Hepatocyte (in vitro differentiated cells): ENCODE data around the gene OBP2A. TPM values are rescaled to one million over a fixed set of nuclear protein-coding genes. Genes with fewer than 3 reads are reported as not detected.

Source experiments
- DNase-seq: peaks from one replicate; pipeline ENCODE4 v3.0.0-alpha.2; 2016; ENCODE audit warnings: low spot score
- H2AFZ ChIP-seq: fragments of 200-600 bp; sonication (generic); 2 replicates; pipeline ENCODE4 v1.6.0; 2016; ENCODE audit warnings: antibody characterized with exemption, mild to moderate bottlenecking
- H3K27ac ChIP-seq: fragments of 200-600 bp; sonication (generic); 2 replicates; pipeline ENCODE4 v1.5.1; 2016; ENCODE audit warnings: mild to moderate bottlenecking
- H3K27me3 ChIP-seq: fragments of 200-600 bp; sonication (generic); 2 replicates; pipeline ENCODE4 v1.6.1; 2016
- H3K36me3 ChIP-seq: fragments of 200-600 bp; sonication (generic); replicated peaks from 2 replicates; pipeline ENCODE4 v1.5.1; 2016; ENCODE audit warnings: low read depth; ENCODE audit not compliant: insufficient read depth
- H3K4me1 ChIP-seq: fragments of 200-600 bp; sonication (generic); 2 replicates; pipeline ENCODE4 v1.5.1; 2016; ENCODE audit warnings: mild to moderate bottlenecking, moderate library complexity; ENCODE audit not compliant: insufficient read depth
- H3K4me2 ChIP-seq: fragments of 200-600 bp; sonication (generic); 2 replicates; pipeline ENCODE4 v1.6.0; 2016
- H3K4me3 ChIP-seq: fragments of 200-600 bp; sonication (generic); 2 replicates; pipeline ENCODE4 v1.5.1; 2016; ENCODE audit warnings: mild to moderate bottlenecking
- H3K79me2 ChIP-seq: fragments of 200-600 bp; sonication (generic); 2 replicates; pipeline ENCODE4 v1.6.0; 2017; ENCODE audit warnings: mild to moderate bottlenecking
- H3K9me2 ChIP-seq: fragments of 200-600 bp; sonication (generic); replicated peaks from 2 replicates; pipeline ENCODE4 v1.6.0; 2017; ENCODE audit warnings: mild to moderate bottlenecking; ENCODE audit not compliant: insufficient read depth
- H3K9me3 ChIP-seq: fragments of 200-600 bp; sonication (generic); 2 replicates; pipeline ENCODE4 v1.5.1; 2016; ENCODE audit warnings: low read depth, mild to moderate bottlenecking
- H4K20me1 ChIP-seq: fragments of 200-600 bp; sonication (generic); 2 replicates; pipeline ENCODE4 v1.6.0; 2016; ENCODE audit warnings: mild to moderate bottlenecking; ENCODE audit not compliant: insufficient read depth, poor library complexity, severe bottlenecking
- CTCF ChIP-seq: fragments of 200-600 bp; sonication (generic); IDR thresholded peaks from 2 replicates; pipeline ENCODE4 v1.5.1; 2016; ENCODE audit warnings: antibody characterized with exemption, mild to moderate bottlenecking; ENCODE audit not compliant: poor library complexity
- EZH2 ChIP-seq: fragments of 200-600 bp; sonication (generic); IDR thresholded peaks from 2 replicates; pipeline ENCODE4 v1.6.1; 2016; ENCODE audit warnings: antibody characterized with exemption, mild to moderate bottlenecking, borderline replicate concordance
- EZH2phosphoT487 ChIP-seq: fragments of 200-600 bp; sonication (generic); IDR thresholded peaks from one replicate; pipeline ENCODE4 v1.6.1; 2018; ENCODE audit warnings: antibody characterized with exemption, mild to moderate bottlenecking, low read depth, moderate library complexity; ENCODE audit not compliant: unreplicated experiment, severe bottlenecking
- WGBS: methylation state at CpG from one replicate; pipeline ENCODE4 v1.1.6; 2016; ENCODE audit warnings: low lambda C conversion rate; ENCODE audit errors: missing lambda C conversion rate; 5-methylcytosine and 5-hydroxymethylcytosine counted together
- polyA plus RNA-seq: library from polyadenylated mRNA; unstranded; fragments of >200 nt; fragmentation: Nextera tagmentation; extraction: Ambion mirVana; gene quantifications from 2 replicates; pipeline ENCODE4 v1.2.1, GENCODE V29; 2016
- total RNA-seq: library from RNA; depleted of rRNA; stranded (reverse); fragments of >200 nt; gene quantifications from 2 replicates; pipeline ENCODE4 v1.2.3, GENCODE V29; 2014

The OBP2A gene
- total and polyA plus RNA-seq, 2 experiments from 2014 or later, result not detected

- Histone ChIP-seq H4K20me1 (no peaks in the 10 kb centered on the region), H3K9me3 (no peaks in the 10 kb centered on the region), H3K4me2 (no peak overlapping the region), H3K36me3 (no peaks in the 10 kb centered on the region), H3K79me2 (no peaks in the 10 kb centered on the region), H3K9me2 (no peaks in the 10 kb centered on the region), H3K27ac (no peak overlapping the region), H3K4me1 (no peaks in the 10 kb centered on the region), H3K4me3 (no peak overlapping the region), H2AFZ (no peak overlapping the region), H3K27me3 (no peaks in the 10 kb centered on the region)
- 88% methylated on average over 16 of the region's 16 CpGs for WGBS
- no peak for TF ChIP-seq EZH2
- DNase-seq, result no peak
These were observed 23.6 kb upstream of the OBP2A start for GRCh38 chr9:135522137-135522877.

GRCh38 chr9:135522931-135523330 is 23.0 kb upstream of the OBP2A start:
- Histone ChIP-seq H4K20me1 (no peaks in the 10 kb centered on the region), H3K4me2 (no peak overlapping the region), H3K9me2 (no peaks in the 10 kb centered on the region), H3K27me3 (no peaks in the 10 kb centered on the region), H3K79me2 (no peaks in the 10 kb centered on the region), H3K4me1 (no peaks in the 10 kb centered on the region), H2AFZ (no peak overlapping the region), H3K9me3 (no peaks in the 10 kb centered on the region), H3K27ac (no peak overlapping the region), H3K36me3 (no peaks in the 10 kb centered on the region), H3K4me3 (no peak overlapping the region)
- 90% methylated on average over 11 of the region's 17 CpGs for WGBS
- TF ChIP-seq CTCF (no peak), EZH2phosphoT487 (no peak)
- no peak for DNase-seq

GRCh38 chr9:135523521-135524129 is 22.3 kb upstream of the OBP2A start:
- no peak for DNase-seq

GRCh38 chr9:135524130-135524861 is 21.6 kb upstream of the OBP2A start:
- Histone ChIP-seq H3K4me1 (no peaks in the 10 kb centered on the region), H3K27me3 (no peaks in the 10 kb centered on the region), H3K9me3 (no peaks in the 10 kb centered on the region), H4K20me1 (no peaks in the 10 kb centered on the region), H3K4me2 (no peak overlapping the region), H2AFZ (no peak overlapping the region), H3K9me2 (no peaks in the 10 kb centered on the region), H3K79me2 (no peaks in the 10 kb centered on the region), H3K36me3 (no peaks in the 10 kb centered on the region), H3K4me3 (no peak overlapping the region), H3K27ac (no peak overlapping the region)
- no peak for DNase-seq
- TF ChIP-seq CTCF (no peak), EZH2phosphoT487 (no peak)
- 62% methylated on average over 21 of the region's 27 CpGs for WGBS

More at GRCh38 chr9:135523521-135524129, 22.3 kb upstream of the OBP2A start:
- no peaks in the 10 kb centered on the region for H3K79me2 ChIP-seq
- H3K4me3 ChIP-seq, result no peak overlapping the region
- no peaks in the 10 kb centered on the region for H3K36me3 ChIP-seq
- no peaks in the 10 kb centered on the region for H3K9me3 ChIP-seq
- H3K9me2 ChIP-seq, result no peaks in the 10 kb centered on the region
- H3K27me3 ChIP-seq, result no peaks in the 10 kb centered on the region
- H3K4me1 ChIP-seq, result no peaks in the 10 kb centered on the region
- no peak overlapping the region for H3K4me2 ChIP-seq
- WGBS, result 83% methylated on average over 21 of the region's 21 CpGs
- no peak for TF ChIP-seq EZH2phosphoT487
- no peak overlapping the region for H3K27ac ChIP-seq
- no peak overlapping the region for H2AFZ ChIP-seq
- H4K20me1 ChIP-seq, result no peaks in the 10 kb centered on the region
